Measurements from ENCODE around the gene LILRA6. TPM values are rescaled to one million over a fixed set of nuclear protein-coding genes. Genes with fewer than 3 reads are reported as not detected.

LILRA6 gene
- total RNA-seq, 1 donor from 2014 or later: not detected

DNA sequence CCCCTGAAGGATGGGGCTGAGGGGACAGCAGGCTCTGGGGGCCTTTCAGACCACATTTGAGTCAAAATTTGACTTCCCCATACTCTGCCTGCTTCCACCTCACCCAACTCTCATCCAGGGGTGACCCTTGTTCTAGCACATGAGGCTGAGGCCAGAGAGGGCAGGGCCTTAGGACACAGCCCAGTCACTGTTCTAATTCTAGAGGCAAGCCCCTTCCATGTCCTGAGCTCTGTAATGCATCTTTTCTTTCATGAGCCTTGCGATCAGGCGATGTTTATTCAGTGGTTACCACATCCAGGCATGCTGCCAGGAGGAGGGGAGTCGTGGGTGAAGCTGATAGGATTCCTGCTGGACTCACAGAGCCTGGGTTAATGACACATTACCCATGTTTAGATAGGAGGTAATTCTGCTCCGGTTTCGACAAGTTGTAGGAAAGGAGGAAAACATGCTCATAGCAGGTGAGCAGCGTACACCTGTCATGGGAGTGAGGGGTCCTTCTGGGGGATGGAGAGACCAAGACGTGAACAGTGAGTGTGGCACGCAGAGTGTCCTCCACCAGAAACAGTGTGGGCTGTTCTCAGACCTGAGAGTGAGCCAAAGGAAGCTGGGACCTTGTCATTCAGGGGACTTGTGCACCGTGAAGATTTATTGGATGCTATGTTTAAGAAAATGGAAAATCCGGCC, 32.6 kb downstream of the LILRA6 start:
- Mint-ChIP-seq H3K27ac (ENCODE audit: unreplicated experiment) (peak overlapping the region; percentile 54), H3K36me3 (ENCODE audit: low read depth, unreplicated experiment) (peaks cover 17% of the 10 kb centered on the region), H3K4me1 (ENCODE audit: low read depth, unreplicated experiment) (peaks cover 29% of the 10 kb centered on the region), H3K4me3 (ENCODE audit: unreplicated experiment) (peak overlapping the region; percentile 51), H3K9me3 (ENCODE audit: unreplicated experiment) (no peaks in the 10 kb centered on the region), H3K27me3 (ENCODE audit: low read depth, unreplicated experiment) (no peaks in the 10 kb centered on the region)
- Histone ChIP-seq H3K27me3 (ENCODE audit: insufficient read depth, low read length) (no peaks in the 10 kb centered on the region), H3K79me2 (ENCODE audit: insufficient read depth, low read length) (peaks cover 45% of the 10 kb centered on the region), H3K27ac (ENCODE audit: low read depth, low read length) (peak overlapping the region; percentile 41), H3K9ac (ENCODE audit: low read length) (peak overlapping the region; percentile 61), H4K20me1 (ENCODE audit: insufficient read depth, low read length) (peaks cover 82% of the 10 kb centered on the region), H2AFZ (ENCODE audit: low read depth, low read length) (no peak overlapping the region), H3K4me3 (ENCODE audit: insufficient read depth, low read depth, low read length) (no peak overlapping the region), H3K36me3 (ENCODE audit: insufficient read depth, low read length) (peaks cover 24% of the 10 kb centered on the region), H3K9me3 (ENCODE audit: insufficient read depth, low read depth, low read length) (no peaks in the 10 kb centered on the region), H3K4me2 (ENCODE audit: low read length) (peak overlapping the region; percentile 45), H3K4me1 (ENCODE audit: insufficient read depth, low read length) (peaks cover 34% of the 10 kb centered on the region)
- FAIRE-seq (peak; percentile 98), DNase-seq (ENCODE audit: low read depth) (peak; percentile 96)
- TF ChIP-seq, protein P1, sequence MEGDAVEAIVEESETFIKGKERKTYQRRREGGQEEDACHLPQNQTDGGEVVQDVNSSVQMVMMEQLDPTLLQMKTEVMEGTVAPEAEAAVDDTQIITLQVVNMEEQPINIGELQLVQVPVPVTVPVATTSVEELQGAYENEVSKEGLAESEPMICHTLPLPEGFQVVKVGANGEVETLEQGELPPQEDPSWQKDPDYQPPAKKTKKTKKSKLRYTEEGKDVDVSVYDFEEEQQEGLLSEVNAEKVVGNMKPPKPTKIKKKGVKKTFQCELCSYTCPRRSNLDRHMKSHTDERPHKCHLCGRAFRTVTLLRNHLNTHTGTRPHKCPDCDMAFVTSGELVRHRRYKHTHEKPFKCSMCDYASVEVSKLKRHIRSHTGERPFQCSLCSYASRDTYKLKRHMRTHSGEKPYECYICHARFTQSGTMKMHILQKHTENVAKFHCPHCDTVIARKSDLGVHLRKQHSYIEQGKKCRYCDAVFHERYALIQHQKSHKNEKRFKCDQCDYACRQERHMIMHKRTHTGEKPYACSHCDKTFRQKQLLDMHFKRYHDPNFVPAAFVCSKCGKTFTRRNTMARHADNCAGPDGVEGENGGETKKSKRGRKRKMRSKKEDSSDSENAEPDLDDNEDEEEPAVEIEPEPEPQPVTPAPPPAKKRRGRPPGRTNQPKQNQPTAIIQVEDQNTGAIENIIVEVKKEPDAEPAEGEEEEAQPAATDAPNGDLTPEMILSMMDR (IDR thresholded peaks at IDR 0.05; ENCODE audit: insufficient read depth, low read depth, low read length): no peak

DNA sequence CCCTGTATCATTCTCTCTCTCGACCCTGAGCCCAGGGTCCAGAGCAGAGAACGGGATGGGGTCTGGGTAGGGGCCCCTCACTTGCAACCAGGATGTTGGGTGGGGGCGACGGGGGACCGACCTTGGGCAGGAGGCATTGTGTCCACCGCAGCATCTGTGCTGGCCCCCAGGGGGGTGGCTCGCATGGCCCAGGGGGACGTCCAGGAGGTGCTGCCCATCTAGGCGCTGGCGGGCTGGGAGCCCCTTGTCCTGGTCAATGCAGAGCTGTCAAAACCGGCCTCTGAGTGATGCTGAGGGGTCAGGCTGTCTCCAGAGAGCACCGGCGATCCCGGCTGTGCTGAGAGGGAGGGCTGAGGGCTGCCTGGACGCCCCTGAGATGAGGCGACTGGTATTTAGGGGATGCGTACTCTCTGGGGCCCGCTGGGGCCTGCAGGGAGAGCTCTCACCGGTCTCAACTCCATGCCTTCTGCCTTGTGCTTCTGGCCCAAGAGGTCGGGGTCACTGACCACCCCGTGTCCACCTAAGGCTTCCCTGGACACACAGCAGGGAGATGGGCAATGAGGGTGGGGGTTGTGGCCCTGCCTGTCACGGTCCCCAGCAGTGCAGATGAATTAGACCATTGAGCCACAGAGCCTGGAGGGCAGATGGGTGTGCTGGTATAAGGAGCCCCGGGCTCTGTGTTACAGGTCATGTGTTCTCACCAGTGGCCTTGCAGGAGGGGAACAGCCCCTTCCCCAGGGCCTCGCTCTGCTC, 33.4 kb downstream of the LILRA6 start:
- Histone ChIP-seq H3K27me3 (ENCODE audit: insufficient read depth, low read length) (no peaks in the 10 kb centered on the region), H3K79me2 (ENCODE audit: insufficient read depth, low read length) (peaks cover 52% of the 10 kb centered on the region), H3K27ac (ENCODE audit: low read depth, low read length) (peak overlapping the region; percentile 41), H4K20me1 (ENCODE audit: insufficient read depth, low read length) (peaks cover 89% of the 10 kb centered on the region), H3K9ac (ENCODE audit: low read length) (peak overlapping the region; percentile 61), H3K9me3 (ENCODE audit: insufficient read depth, low read depth, low read length) (no peaks in the 10 kb centered on the region), H3K36me3 (ENCODE audit: insufficient read depth, low read length) (peaks cover 31% of the 10 kb centered on the region), H3K4me1 (ENCODE audit: insufficient read depth, low read length) (peaks cover 41% of the 10 kb centered on the region), H2AFZ (ENCODE audit: low read depth, low read length) (no peak overlapping the region), H3K4me3 (ENCODE audit: insufficient read depth, low read depth, low read length) (no peak overlapping the region), H3K4me2 (ENCODE audit: low read length) (peak overlapping the region; percentile 45)
- Mint-ChIP-seq H3K36me3 (ENCODE audit: low read depth, unreplicated experiment) (peaks cover 21% of the 10 kb centered on the region), H3K27me3 (ENCODE audit: low read depth, unreplicated experiment) (no peaks in the 10 kb centered on the region), H3K4me1 (ENCODE audit: low read depth, unreplicated experiment) (peaks cover 32% of the 10 kb centered on the region), H3K27ac (ENCODE audit: unreplicated experiment) (no peak overlapping the region), H3K9me3 (ENCODE audit: unreplicated experiment) (no peaks in the 10 kb centered on the region), H3K4me3 (ENCODE audit: unreplicated experiment) (no peak overlapping the region)
- DNase-seq (ENCODE audit: low read depth) (no peak), FAIRE-seq (no peak)
- TF ChIP-seq, protein P1 (IDR thresholded peaks at IDR 0.05; ENCODE audit: insufficient read depth, low read depth, low read length): no peak
- TF ChIP-seq EZH2 (IDR thresholded peaks at IDR 0.05; ENCODE audit: insufficient read depth, low read length): no peak

DNA sequence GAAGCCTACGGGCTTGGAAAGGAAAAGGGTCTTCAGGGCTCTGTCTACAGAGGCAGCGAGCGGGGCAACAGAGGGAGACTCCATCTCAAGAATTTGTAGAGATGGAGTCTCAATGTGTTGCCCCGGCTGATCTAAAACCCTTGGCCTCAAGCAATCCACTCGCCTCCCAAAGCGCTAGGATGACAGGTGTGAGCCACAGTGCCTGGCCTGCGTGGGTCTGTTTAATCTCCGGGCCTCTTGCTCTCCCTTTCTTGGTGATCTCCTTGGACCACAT, 33.9 kb downstream of the LILRA6 start:
- Histone ChIP-seq H3K4me2 (ENCODE audit: low read length) (peak overlapping the region; percentile 45), H3K27me3 (ENCODE audit: insufficient read depth, low read length) (no peaks in the 10 kb centered on the region), H3K4me3 (ENCODE audit: insufficient read depth, low read depth, low read length) (no peak overlapping the region), H3K9ac (ENCODE audit: low read length) (peak overlapping the region; percentile 61), H3K36me3 (ENCODE audit: insufficient read depth, low read length) (peaks cover 32% of the 10 kb centered on the region), H3K27ac (ENCODE audit: low read depth, low read length) (no peak overlapping the region), H3K79me2 (ENCODE audit: insufficient read depth, low read length) (peaks cover 57% of the 10 kb centered on the region), H2AFZ (ENCODE audit: low read depth, low read length) (no peak overlapping the region), H3K9me3 (ENCODE audit: insufficient read depth, low read depth, low read length) (no peaks in the 10 kb centered on the region), H4K20me1 (ENCODE audit: insufficient read depth, low read length) (peaks cover 94% of the 10 kb centered on the region), H3K4me1 (ENCODE audit: insufficient read depth, low read length) (peaks cover 44% of the 10 kb centered on the region)
- TF ChIP-seq, protein P1 (IDR thresholded peaks at IDR 0.05; ENCODE audit: insufficient read depth, low read depth, low read length): no peak
- no peak for TF ChIP-seq EZH2 (IDR thresholded peaks at IDR 0.05; ENCODE audit: insufficient read depth, low read length)
- H3K4me3 Mint-ChIP-seq (ENCODE audit: unreplicated experiment): no peak overlapping the region
- H3K27me3 Mint-ChIP-seq (ENCODE audit: low read depth, unreplicated experiment): no peaks in the 10 kb centered on the region
- no peak overlapping the region for H3K27ac Mint-ChIP-seq (ENCODE audit: unreplicated experiment)
- peaks cover 37% of the 10 kb centered on the region for H3K4me1 Mint-ChIP-seq (ENCODE audit: low read depth, unreplicated experiment)
- DNase-seq (ENCODE audit: low read depth): no peak
- FAIRE-seq: no peak
- H3K9me3 Mint-ChIP-seq (ENCODE audit: unreplicated experiment): no peaks in the 10 kb centered on the region
- H3K36me3 Mint-ChIP-seq (ENCODE audit: low read depth, unreplicated experiment): peaks cover 19% of the 10 kb centered on the region

All from astrocyte (in vitro differentiated cells and primary cell).